HG03097 (cell line): ENCODE results near the gene BLVRB.
A peak's percentile ranks its signal among the peaks of the same experiment; 100 is the strongest.
"Not testable (repeated sequence)": the region's sequence is repeated elsewhere in the genome, so short reads cannot be mapped to it uniquely, and the experiment has no call there.

Source experiments
- ATAC-seq: cut with Tn5 transposase; IDR thresholded peaks from one replicate; pipeline ENCODE4 v1.9.1; 2021; ENCODE audit not compliant: unreplicated experiment, low FRiP score

Gene BLVRB

DNA sequence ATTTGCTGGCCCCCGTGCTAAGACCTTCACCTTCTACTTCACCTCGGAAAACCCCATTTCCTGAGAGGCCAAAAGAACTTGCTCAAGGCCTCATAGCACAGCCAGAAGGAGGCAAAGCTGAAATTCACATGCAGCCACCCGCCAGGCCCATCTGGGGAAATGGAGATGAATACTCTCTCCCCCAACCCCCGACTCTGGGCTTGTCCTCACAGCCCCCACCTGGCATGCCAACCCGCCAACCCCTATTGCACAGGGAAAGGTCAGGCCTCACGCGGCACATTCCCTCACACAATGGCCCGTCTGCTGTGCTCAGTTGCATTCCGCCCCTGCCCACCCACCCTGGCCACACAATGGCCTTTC, 55.5 kb downstream of the BLVRB start:
- no peak for ATAC-seq

DNA sequence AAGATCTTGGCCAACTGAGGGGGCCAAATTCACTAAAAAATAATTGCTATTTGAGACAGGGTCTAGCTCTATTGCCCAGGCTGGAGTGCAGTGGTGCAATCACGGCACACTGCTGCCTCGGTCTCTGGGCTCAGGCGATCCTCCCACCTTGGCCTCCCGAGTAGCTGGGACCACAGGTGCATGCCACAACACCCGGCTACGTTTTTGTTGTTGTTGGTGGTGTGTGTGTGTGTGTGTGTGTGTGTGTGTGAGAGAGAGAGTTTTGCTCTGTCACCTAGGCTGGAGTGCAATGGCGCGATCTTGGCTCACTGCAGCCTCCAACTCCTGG, 57.0 kb downstream of the BLVRB start:
- ATAC-seq, result not testable (repeated sequence)

DNA sequence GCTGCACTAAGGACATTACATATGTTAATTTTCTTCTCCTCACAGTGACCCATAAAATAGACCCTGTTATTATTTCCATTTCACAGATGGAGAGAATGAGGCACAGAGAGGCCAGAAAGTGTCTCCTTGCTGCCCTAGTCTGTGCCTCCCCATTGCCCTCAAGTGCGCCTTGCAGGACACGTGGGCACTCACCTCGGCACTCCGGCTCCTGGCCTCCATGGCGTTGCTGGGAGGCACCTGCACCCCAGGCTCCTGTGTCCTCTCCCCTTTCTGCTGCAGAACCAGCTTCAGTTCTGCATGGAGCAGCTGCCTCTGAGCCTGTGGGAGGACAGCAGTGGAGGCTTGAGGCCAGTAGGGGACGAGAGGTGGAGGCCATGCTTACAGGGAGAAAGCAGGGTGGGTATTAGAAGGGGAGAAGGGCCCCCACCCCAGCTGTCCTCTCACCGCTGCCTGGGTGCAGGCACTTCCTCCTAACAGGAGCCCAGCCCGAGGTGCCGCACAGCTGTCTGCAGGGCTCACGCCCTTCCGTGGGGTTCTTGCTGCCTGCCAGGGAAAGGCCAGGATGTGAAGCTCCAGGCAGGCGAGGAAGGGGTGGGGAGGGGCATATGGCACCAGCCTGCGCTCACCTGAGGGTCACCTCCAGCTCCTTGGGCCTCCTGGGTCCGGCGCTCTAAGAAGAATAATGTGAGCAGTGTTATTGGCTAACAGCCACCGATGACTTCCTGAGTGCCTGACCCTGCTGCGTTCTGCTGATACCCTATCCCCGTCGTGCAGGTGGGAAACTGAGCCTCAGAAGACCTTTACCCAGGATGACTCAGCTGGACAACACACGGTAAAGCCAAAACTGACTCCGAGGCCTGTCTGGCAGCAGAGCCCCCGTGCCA, 57.6 kb downstream of the BLVRB start:
- no peak for ATAC-seq

DNA sequence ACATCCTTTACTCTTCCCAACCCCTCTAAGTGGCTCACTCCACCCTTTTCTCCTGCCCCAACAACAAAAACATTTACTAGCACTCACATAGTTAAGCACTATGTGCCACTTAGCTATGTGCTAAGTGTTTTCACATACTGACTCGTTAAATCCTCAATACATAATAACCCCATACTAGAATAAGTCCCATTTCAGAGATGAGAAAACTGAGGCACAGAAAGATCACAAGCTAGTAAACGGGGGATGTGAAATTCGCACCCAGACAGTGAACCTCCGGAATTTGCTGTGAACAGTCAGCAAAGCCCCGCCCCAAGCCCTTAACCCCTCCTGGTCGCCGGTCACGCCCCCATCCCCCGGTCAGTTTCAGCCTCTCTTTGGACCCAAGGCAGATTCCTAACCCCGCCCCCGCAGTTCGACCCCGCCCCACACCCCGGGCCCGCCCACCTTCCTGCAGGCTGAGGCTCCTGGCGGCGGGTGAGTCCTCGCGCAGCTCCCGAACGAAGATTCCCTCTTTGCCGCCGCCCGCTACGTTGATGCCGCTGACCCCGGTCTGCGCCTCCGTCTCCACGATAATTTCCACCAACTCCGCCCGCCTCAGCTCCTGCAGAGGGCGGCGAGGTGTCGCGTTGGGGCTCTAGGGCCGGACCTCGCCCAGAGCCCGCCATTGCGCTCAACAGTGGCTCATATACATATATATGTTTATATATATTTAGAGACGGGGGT, 62.1 kb downstream of the BLVRB start:
- ATAC-seq, result peak; percentile 53

DNA sequence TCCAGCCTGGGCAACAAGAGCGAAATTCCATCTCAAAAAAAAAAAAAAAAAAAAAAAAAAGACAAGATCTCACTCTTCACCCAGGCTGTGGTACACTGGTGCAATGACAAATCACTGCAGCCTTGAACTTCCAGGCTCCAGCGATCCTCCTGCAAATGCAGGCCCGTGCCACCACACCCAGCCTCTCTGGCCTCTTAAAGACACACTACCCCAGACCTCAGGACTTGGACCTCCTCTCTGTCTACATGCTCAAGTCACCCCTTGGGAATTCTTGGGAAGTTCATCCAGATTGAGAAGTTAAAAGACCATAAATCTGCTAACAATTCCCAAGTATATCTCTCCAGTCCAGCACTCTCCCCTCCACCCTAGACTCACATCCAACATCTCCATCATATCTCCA, 65.0 kb downstream of the BLVRB start:
- no peak for ATAC-seq

DNA sequence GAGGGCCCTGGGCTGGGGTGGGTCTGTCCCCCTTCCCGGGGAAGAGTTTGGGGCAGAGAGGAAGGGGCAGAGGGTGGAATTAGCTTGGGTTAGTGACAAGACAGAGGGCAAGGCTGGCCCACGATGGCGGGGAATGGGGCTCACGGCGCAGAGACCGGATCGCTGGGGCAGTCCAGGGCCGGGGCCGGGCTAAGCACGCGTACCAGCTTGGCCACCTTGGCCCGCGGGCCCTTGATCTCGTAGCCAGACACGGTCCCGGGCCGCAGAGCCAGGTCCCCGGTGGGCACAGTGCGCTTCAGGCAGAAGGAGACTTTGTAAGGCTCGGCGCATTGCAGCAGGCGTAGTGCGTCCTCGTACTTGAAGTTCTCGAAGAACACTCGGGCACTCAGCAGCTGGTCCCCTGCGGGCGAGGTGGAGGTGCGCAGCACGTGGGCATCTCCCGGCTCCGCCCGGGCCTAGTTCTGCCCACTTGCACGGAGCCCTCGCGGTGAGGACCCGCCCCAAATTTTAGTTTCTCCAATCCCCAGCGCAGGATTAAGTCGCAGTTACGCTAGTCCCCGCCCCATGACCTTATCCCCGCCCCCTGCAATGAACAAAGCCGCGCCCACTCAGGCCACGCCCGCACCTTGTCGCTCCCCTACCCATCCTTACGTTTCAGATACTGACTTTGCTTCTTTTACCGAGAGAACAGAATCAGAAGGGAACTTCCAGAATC, 67.0 kb downstream of the BLVRB start:
- no peak for ATAC-seq
